Lung (tissue), 12 donors: ENCODE results near the gene SPG21. TPM values are rescaled to one million over a fixed set of nuclear protein-coding genes. Genes with fewer than 3 reads are reported as not detected.
A peak's percentile ranks its signal among the peaks of the same experiment; 100 is the strongest.

Experiments used
- ATAC-seq: fragments of 200-7000 bp; cut with Tn5 transposase; one replicate; pipeline ENCODE4 v1.9.1; 2020; ENCODE audit warnings: moderate number of reproducible peaks; ENCODE audit not compliant: insufficient read depth, low FRiP score
- DNase-seq, 3 donors: peaks; one replicate each; pipeline ENCODE4 v3.0.0-alpha.2; 2013 to 2017
- H3K27ac ChIP-seq, 2 donors: one replicate each; pipeline ENCODE4 v1.5.1; 2013; ENCODE audit warnings: mild to moderate bottlenecking in 2 of 2, moderate library complexity in 2 of 2, control low read depth in 1 of 2, inconsistent platforms in 1 of 2, low read depth in 1 of 2, low read length in 1 of 2
- H3K27me3 ChIP-seq, 3 donors: one replicate each; pipeline ENCODE4 v1.5.1; 2013; ENCODE audit warnings: low read length in 2 of 3; ENCODE audit not compliant: control insufficient read depth in 3 of 3, insufficient read depth in 3 of 3
- H3K36me3 ChIP-seq, 4 donors: one replicate each; pipeline ENCODE4 v1.5.1; 2013; ENCODE audit warnings: low read length in 4 of 4, mild to moderate bottlenecking in 1 of 4, moderate library complexity in 1 of 4; ENCODE audit not compliant: control insufficient read depth in 4 of 4, insufficient read depth in 4 of 4
- H3K4me1 ChIP-seq, 5 donors: one replicate each; pipeline ENCODE4 v1.5.1; 2013; ENCODE audit warnings: low read length in 5 of 5, mild to moderate bottlenecking in 2 of 5, moderate library complexity in 1 of 5; ENCODE audit not compliant: control insufficient read depth in 5 of 5, insufficient read depth in 5 of 5
- H3K4me3 ChIP-seq: one replicate; pipeline ENCODE4 v1.5.1; 2013; ENCODE audit warnings: mild to moderate bottlenecking, control low read depth, moderate library complexity
- H3K9ac ChIP-seq, 2 donors: one replicate each; pipeline ENCODE4 v1.5.1; 2013; ENCODE audit warnings: low read length in 2 of 2, control low read depth in 1 of 2; ENCODE audit not compliant: insufficient read depth in 1 of 2
- H3K9me3 ChIP-seq, 4 donors: one replicate each; pipeline ENCODE4 v1.5.1; 2013; ENCODE audit warnings: low read length in 3 of 4, mild to moderate bottlenecking in 1 of 4, moderate library complexity in 1 of 4; ENCODE audit not compliant: control insufficient read depth in 4 of 4, insufficient read depth in 3 of 4
- CTCF ChIP-seq: IDR thresholded peaks from 2 replicates; pipeline ENCODE4 v1.5.1; 2012; ENCODE audit warnings: mild to moderate bottlenecking; ENCODE audit errors: control extremely low read depth, extremely low read depth
- WGBS, 2 donors: extraction: QIAGEN DNeasy Blood & Tissue Kit; methylation state at CpG; one replicate each; pipeline ENCODE4 v1.1.7; 2013; 5-methylcytosine and 5-hydroxymethylcytosine counted together
- polyA plus RNA-seq, 2 donors: library from polyadenylated mRNA; stranded (reverse); fragments of 200-250 nt; gene quantifications; one replicate each; pipeline ENCODE4 v1.2.1, GENCODE V29; 2013
- total RNA-seq, 2 donors: library from RNA; depleted of rRNA in 1 of 2; stranded (reverse); fragments of >200 nt in 1 of 2; gene quantifications; one replicate each; pipeline ENCODE4 v1.2.1, GENCODE V29; 2014 to 2021
- donor health status: control.
- donor health status: control.
- donor health status: Bipolar disorder and iron deficiency.
- donor health status: healthy.
- donor health status: DM: yes; HTN: yes; CAD: no.

SPG21 gene
- total and polyA plus RNA-seq, 4 donors, result 79.2 to 115 (median 93.2) TPM

DNA sequence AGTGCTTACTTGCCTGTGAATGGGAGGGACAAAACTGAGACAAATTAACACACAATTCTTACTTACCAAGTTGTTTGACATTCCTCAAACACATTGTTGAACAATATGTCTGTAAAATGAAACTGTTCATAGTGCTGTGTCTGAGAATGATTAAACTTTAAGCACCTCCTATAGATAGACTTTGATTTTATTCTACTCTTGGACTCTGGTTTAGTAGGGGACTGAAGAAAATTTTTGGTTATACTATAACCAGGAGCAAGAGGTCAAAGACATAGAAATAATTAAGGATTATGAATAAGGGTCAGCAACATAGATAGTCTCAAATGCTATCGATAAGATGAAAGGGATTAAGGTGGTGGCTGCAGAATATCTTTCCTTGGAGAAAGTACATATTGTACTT, 47.6 kb upstream of the SPG21 start:
- 77 to 81% methylated on average over 1 of the region's 1 CpG for WGBS, 2 donors
- Histone ChIP-seq H3K36me3 (no peaks in the 10 kb centered on the region), H3K4me3 (no peak overlapping the region), H3K4me1 (peaks cover 0 to 36% (median 14%) of the 10 kb centered on the region in 5 donors), H3K27me3 (no peaks in the 10 kb centered on the region), H3K27ac (no peak overlapping the region), H3K9me3 (no peaks in the 10 kb centered on the region), H3K9ac (no peak overlapping the region)
- no peak for DNase-seq
- ATAC-seq, result no peak
- TF ChIP-seq CTCF, result no peak

- H3K27me3 ChIP-seq, result no peaks in the 10 kb centered on the region
- DNase-seq, result no peak
- peaks cover 0 to 36% (median 14%) of the 10 kb centered on the region in 5 donors for H3K4me1 ChIP-seq
- H3K36me3 ChIP-seq, result no peaks in the 10 kb centered on the region
- no peak overlapping the region for H3K9ac ChIP-seq
- ATAC-seq, result no peak
- H3K4me3 ChIP-seq, result no peak overlapping the region
- 91 to 96% methylated on average over 11 of the region's 11 CpGs for WGBS, 2 donors
- H3K27ac ChIP-seq, result no peak overlapping the region
- TF ChIP-seq CTCF, result no peak
- no peaks in the 10 kb centered on the region for H3K9me3 ChIP-seq
Measured at GRCh38 chr15:65034719-65035118, 45.0 kb upstream of the SPG21 start.

GRCh38 chr15:65033659-65034269, 44.0 kb upstream of the SPG21 start:
- Histone ChIP-seq H3K9me3 (no peaks in the 10 kb centered on the region), H3K4me3 (no peak overlapping the region), H3K4me1 (peaks cover 0 to 30% (median 9%) of the 10 kb centered on the region in 5 donors), H3K27me3 (no peaks in the 10 kb centered on the region), H3K9ac (no peak overlapping the region), H3K36me3 (no peaks in the 10 kb centered on the region), H3K27ac (no peak overlapping the region)
- DNase-seq, result peak in 2 of 3 donors; percentile 74 to 78
- no peak for ATAC-seq
- 13 to 19% methylated on average over 4 of the region's 4 CpGs for WGBS, 2 donors
- peak; percentile 21 for TF ChIP-seq CTCF
